Stromal cell of bone marrow (primary cell): ENCODE results near the gene TYMS.
A peak's percentile ranks its signal among the peaks of the same experiment; 100 is the strongest.

Experiments
- DNase-seq: peaks from one replicate; pipeline ENCODE4 v3.0.0-alpha.2; 2012; ENCODE audit warnings: low read depth

Gene TYMS

GRCh38 chr18:657311-658000 is at the start of gene TYMS:
Gene TYMS, plus strand, starts transcription at chr18:657653. Its CDS starts 90 bp downstream, at chr18:657743.
- DNase-seq, result peak; percentile 7

GRCh38 chr18:607930-608329 is 49.5 kb upstream of the TYMS start:
- DNase-seq, result no peak

- no peak for DNase-seq
These were observed 47.1 kb upstream of the TYMS start for GRCh38 chr18:610214-610928.

- no peak for DNase-seq
These were observed 45.3 kb upstream of the TYMS start for GRCh38 chr18:612156-612555.

GRCh38 chr18:614193-614592 is 43.3 kb upstream of the TYMS start:
- no peak for DNase-seq

GRCh38 chr18:615092-615521 is 42.3 kb upstream of the TYMS start:
- DNase-seq, result no peak

GRCh38 chr18:615773-616172 is 41.7 kb upstream of the TYMS start:
- no peak for DNase-seq

- DNase-seq, result peak; percentile 31
These were observed 41.0 kb upstream of the TYMS start for GRCh38 chr18:616380-616995.

- DNase-seq, result no peak
These were observed 39.4 kb upstream of the TYMS start for GRCh38 chr18:617970-618504.

GRCh38 chr18:618618-619017 is 38.8 kb upstream of the TYMS start:
- no peak for DNase-seq

- peak; percentile 36 for DNase-seq
These were observed 36.0 kb upstream of the TYMS start for GRCh38 chr18:621291-622043.

GRCh38 chr18:622289-622688 is 35.2 kb upstream of the TYMS start:
- no peak for DNase-seq

- DNase-seq, result peak; percentile 54
These were observed 33.5 kb upstream of the TYMS start for GRCh38 chr18:623761-624620.

- DNase-seq, result no peak
These were observed 30.2 kb upstream of the TYMS start for GRCh38 chr18:627231-627630.

GRCh38 chr18:629269-630150 is 27.9 kb upstream of the TYMS start:
- DNase-seq, result no peak

GRCh38 chr18:631560-631959 is 25.9 kb upstream of the TYMS start:
- DNase-seq, result no peak

GRCh38 chr18:634551-635045 is 22.9 kb upstream of the TYMS start:
- no peak for DNase-seq

GRCh38 chr18:635171-635570 is 22.3 kb upstream of the TYMS start:
- no peak for DNase-seq

- no peak for DNase-seq
These were observed 16.2 kb upstream of the TYMS start for GRCh38 chr18:641224-641623.

GRCh38 chr18:644395-645004 is 13.0 kb upstream of the TYMS start:
- DNase-seq, result no peak
